Stimulated activated CD8-positive, alpha-beta memory T cell treated with anti-CD3 and anti-CD28 coated beads, Interleukin-4, amount 100 ng/mL, for 24 hours (primary cell): Measurements from ENCODE around the gene KRTAP9-7.

Source experiments
- DNase-seq: peaks from one replicate; pipeline ENCODE4 v3.0.0-alpha.2; 2020; ENCODE audit warnings: low read depth

KRTAP9-7 gene

GRCh38 chr17:41271858-41272257, 3.6 kb upstream of the KRTAP9-7 start:
- no peak for DNase-seq

GRCh38 chr17:41278176-41278955, 2.9 kb downstream of the KRTAP9-7 start:
- no peak for DNase-seq

GRCh38 chr17:41284043-41284442, 8.5 kb downstream of the KRTAP9-7 start:
- DNase-seq = no peak

- no peak for DNase-seq
Measured at GRCh38 chr17:41284546-41284945, 9.0 kb downstream of the KRTAP9-7 start.

- no peak for DNase-seq
Measured at GRCh38 chr17:41287050-41287449, 11.6 kb downstream of the KRTAP9-7 start.

- DNase-seq = no peak
Measured at GRCh38 chr17:41294016-41294415, 18.5 kb downstream of the KRTAP9-7 start.

- no peak for DNase-seq
Measured at GRCh38 chr17:41296846-41297245, 21.3 kb downstream of the KRTAP9-7 start.

- DNase-seq = no peak
Measured at GRCh38 chr17:41298458-41299135, 23.1 kb downstream of the KRTAP9-7 start.

GRCh38 chr17:41301204-41301790, 25.8 kb downstream of the KRTAP9-7 start:
- no peak for DNase-seq

GRCh38 chr17:41301916-41302901, 26.7 kb downstream of the KRTAP9-7 start, which contains the start of gene KRTAP29-1:
Gene KRTAP29-1, minus strand, starts transcription at chr17:41302851. Its CDS starts 0 bp downstream, at chr17:41302851.
- no peak for DNase-seq

GRCh38 chr17:41302981-41303380, 27.5 kb downstream of the KRTAP9-7 start:
- DNase-seq = no peak

- DNase-seq = no peak
Measured at GRCh38 chr17:41304091-41304490, 28.6 kb downstream of the KRTAP9-7 start.

GRCh38 chr17:41307647-41308046, 32.1 kb downstream of the KRTAP9-7 start:
- DNase-seq = no peak

- peak; percentile 49 for DNase-seq
Measured at GRCh38 chr17:41308251-41308917, 32.9 kb downstream of the KRTAP9-7 start.

GRCh38 chr17:41308918-41309359, 33.4 kb downstream of the KRTAP9-7 start, which contains the start of gene KRTAP16-1:
Gene KRTAP16-1, minus strand, starts transcription at chr17:41309309. Its CDS starts 56 bp downstream, at chr17:41309253.
- DNase-seq = no peak

GRCh38 chr17:41311111-41311510, 35.6 kb downstream of the KRTAP9-7 start:
- no peak for DNase-seq

- no peak for DNase-seq
Measured at GRCh38 chr17:41315204-41315794, 39.8 kb downstream of the KRTAP9-7 start, which contains the start of gene KRTAP17-1. Gene KRTAP17-1, minus strand, starts transcription at chr17:41315710. Its CDS starts 60 bp downstream, at chr17:41315650.

GRCh38 chr17:41315814-41316445, 40.4 kb downstream of the KRTAP9-7 start:
- no peak for DNase-seq

GRCh38 chr17:41318231-41318630, 42.7 kb downstream of the KRTAP9-7 start:
- DNase-seq = no peak
